ENCODE results near the gene ACACB. TPM values are rescaled to one million over a fixed set of nuclear protein-coding genes. Genes with fewer than 3 reads are reported as not detected.

Gene ACACB
- total and polyA plus RNA-seq, 2 donors (not counting 3 experiments of a cell fraction or from before 2014, with no cell fraction given), result 1.3 to 5.7 TPM

DNA sequence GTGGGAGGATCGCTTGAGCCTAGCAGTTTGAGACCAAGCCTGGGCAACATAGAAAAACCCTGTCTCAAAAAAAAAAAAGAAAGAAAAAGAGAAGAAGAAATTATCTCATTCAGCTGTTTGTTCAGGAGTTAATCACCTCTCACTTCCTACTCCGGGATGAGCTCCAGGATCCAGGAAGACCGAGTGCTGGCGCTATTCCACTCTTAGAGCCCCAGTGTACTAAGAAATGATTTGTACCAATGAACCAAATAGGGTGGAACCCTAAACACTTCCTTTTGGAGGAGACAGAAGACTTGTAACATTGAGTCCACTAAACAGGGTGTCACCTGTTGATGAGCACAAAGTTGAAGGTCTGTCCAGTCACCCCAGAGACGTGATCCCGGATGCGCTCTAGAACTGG, 26.7 kb upstream of the ACACB start:
- TF ChIP-seq POLR2AphosphoS5 (IDR thresholded peaks at IDR 0.05; ENCODE audit: insufficient read depth, low read depth, low read length), result no peak
- TF ChIP-seq GATA2 (IDR thresholded peaks at IDR 0.05; ENCODE audit: insufficient read depth, insufficient read length, low read depth, low read length), result no peak
- TF ChIP-seq MYC (IDR thresholded peaks at IDR 0.05; ENCODE audit: low read depth, low read length), result no peak
- no peak for TF ChIP-seq FOS (IDR thresholded peaks at IDR 0.05; ENCODE audit: borderline replicate concordance, insufficient read depth, low read length)
- TF ChIP-seq POLR2A (IDR thresholded peaks at IDR 0.05; ENCODE audit: low read depth, low read length), result no peak
- TF ChIP-seq, protein P1, sequence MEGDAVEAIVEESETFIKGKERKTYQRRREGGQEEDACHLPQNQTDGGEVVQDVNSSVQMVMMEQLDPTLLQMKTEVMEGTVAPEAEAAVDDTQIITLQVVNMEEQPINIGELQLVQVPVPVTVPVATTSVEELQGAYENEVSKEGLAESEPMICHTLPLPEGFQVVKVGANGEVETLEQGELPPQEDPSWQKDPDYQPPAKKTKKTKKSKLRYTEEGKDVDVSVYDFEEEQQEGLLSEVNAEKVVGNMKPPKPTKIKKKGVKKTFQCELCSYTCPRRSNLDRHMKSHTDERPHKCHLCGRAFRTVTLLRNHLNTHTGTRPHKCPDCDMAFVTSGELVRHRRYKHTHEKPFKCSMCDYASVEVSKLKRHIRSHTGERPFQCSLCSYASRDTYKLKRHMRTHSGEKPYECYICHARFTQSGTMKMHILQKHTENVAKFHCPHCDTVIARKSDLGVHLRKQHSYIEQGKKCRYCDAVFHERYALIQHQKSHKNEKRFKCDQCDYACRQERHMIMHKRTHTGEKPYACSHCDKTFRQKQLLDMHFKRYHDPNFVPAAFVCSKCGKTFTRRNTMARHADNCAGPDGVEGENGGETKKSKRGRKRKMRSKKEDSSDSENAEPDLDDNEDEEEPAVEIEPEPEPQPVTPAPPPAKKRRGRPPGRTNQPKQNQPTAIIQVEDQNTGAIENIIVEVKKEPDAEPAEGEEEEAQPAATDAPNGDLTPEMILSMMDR (IDR thresholded peaks at IDR 0.05; ENCODE audit: extremely low read depth in 1 of 2, insufficient read depth in 1 of 2, low read depth in 1 of 2, low read length in 2 of 2), result no peak
- no peak for TF ChIP-seq JUN (IDR thresholded peaks at IDR 0.05; ENCODE audit: borderline replicate concordance, insufficient read depth, insufficient read length, low read depth)
- TF ChIP-seq, protein P2, sequence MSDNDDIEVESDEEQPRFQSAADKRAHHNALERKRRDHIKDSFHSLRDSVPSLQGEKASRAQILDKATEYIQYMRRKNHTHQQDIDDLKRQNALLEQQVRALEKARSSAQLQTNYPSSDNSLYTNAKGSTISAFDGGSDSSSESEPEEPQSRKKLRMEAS (IDR thresholded peaks at IDR 0.05; ENCODE audit: insufficient read depth, insufficient read length), result no peak
- Histone ChIP-seq H3K9me3 (replicated peaks; ENCODE audit: control insufficient read depth, insufficient read depth, low read length) (no peaks in the 10 kb centered on the region), H3K27ac (ENCODE audit: insufficient read depth, low read depth, low read length) (no peak overlapping the region), H3K4me2 (ENCODE audit: insufficient read depth, low read length) (no peak overlapping the region), H3K9ac (replicated peaks; ENCODE audit: extremely low read depth, insufficient read depth, low read length) (no peak overlapping the region), H3K36me3 (ENCODE audit: control insufficient read depth in 2 of 2, extremely low read depth in 1 of 2, insufficient read depth in 2 of 2, low read length in 2 of 2) (peaks cover 8 to 10% of the 10 kb centered on the region in 2 experiments), H3K4me1 (ENCODE audit: control insufficient read depth, extremely low read depth, insufficient read depth, low read length) (peaks cover 7% of the 10 kb centered on the region), H3K9me1 (replicated peaks; ENCODE audit: control insufficient read depth, extremely low read depth, insufficient read depth, low read length) (no peaks in the 10 kb centered on the region), H3K4me3 (replicated peaks in 1 of 3; ENCODE audit: insufficient read depth in 1 of 3, low read depth in 1 of 3, low read length in 3 of 3) (no peak overlapping the region), H4K20me1 (replicated peaks; ENCODE audit: control insufficient read depth, extremely low read depth, insufficient read depth, low read length) (no peaks in the 10 kb centered on the region), H3K27me3 (ENCODE audit: control insufficient read depth in 2 of 2, insufficient read depth in 2 of 2, low read length in 2 of 2) (no peaks in the 10 kb centered on the region), H2AFZ (ENCODE audit: low read depth, low read length) (no peak overlapping the region), H3K79me2 (ENCODE audit: control insufficient read depth, insufficient read depth, low read length) (no peaks in the 10 kb centered on the region)
- POLR2A ChIA-PET, result interaction anchor here (0.6 kb wide), 1 partner anchor 63 kb away, joined by 8 read pairs; no protein-coding TSS in a partner anchor
- no TSS peak for BruUV-seq (replicated peaks)
- CTCF ChIA-PET, result interaction anchor here (1.2 kb wide), 1 partner anchor 20 kb away, joined by 4 read pairs; no protein-coding TSS in a partner anchor
- intact Hi-C loops (cut with micrococcal nuclease) (no loop called here), dilution Hi-C loops (cut with MboI; ENCODE audit: extremely low pct_ligation_motif_present, low sequenced_read_pairs) (no loop called here)
- FAIRE-seq, result no peak
- no peak for DNase-seq (ENCODE audit: low read depth, low spot score)

All from endothelial cell of umbilical vein (primary cell).